SU-DHL-6 (cell line): ENCODE results near the gene DGUOK.

Experiments
- EZH2phosphoT487 ChIP-seq: fragments of 200-600 bp; sonication (generic), shearing (Covaris generic); conservative IDR thresholded peaks from 2 replicates; pipeline ENCODE4 v1.6.1; 2018; ENCODE audit warnings: mild to moderate bottlenecking, antibody characterized with exemption, low read length, moderate library complexity, mixed read lengths
- TF ChIP-seq, protein P1 (sequence below): fragments of 200-600 bp; sonication (generic); IDR thresholded peaks from one replicate; pipeline ENCODE4 v1.5.1; 2017; ENCODE audit warnings: antibody characterized with exemption, mild to moderate bottlenecking, low read length, moderate library complexity; ENCODE audit not compliant: insufficient read depth, poor library complexity, severe bottlenecking

DNA sequence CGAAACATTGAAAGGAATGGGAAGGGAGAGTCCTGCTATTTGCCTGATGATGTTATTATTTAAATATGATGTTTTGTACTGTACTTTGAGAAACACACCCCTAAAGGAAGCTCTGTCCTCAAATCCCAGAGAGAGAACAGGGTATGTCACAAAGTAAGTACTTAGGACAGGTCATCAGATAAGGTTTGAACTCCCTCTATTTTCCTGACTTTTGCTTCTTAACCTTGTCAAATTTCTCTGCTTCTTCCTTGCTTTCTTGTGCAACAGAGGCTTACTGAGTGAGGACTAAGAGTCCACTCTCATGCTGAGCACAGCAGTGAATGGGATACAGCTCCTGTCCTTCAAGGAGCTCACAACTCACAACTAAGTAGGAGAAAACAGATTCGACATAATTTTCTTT is 3.7 kb downstream of the DGUOK start:
- TF ChIP-seq, protein P1, sequence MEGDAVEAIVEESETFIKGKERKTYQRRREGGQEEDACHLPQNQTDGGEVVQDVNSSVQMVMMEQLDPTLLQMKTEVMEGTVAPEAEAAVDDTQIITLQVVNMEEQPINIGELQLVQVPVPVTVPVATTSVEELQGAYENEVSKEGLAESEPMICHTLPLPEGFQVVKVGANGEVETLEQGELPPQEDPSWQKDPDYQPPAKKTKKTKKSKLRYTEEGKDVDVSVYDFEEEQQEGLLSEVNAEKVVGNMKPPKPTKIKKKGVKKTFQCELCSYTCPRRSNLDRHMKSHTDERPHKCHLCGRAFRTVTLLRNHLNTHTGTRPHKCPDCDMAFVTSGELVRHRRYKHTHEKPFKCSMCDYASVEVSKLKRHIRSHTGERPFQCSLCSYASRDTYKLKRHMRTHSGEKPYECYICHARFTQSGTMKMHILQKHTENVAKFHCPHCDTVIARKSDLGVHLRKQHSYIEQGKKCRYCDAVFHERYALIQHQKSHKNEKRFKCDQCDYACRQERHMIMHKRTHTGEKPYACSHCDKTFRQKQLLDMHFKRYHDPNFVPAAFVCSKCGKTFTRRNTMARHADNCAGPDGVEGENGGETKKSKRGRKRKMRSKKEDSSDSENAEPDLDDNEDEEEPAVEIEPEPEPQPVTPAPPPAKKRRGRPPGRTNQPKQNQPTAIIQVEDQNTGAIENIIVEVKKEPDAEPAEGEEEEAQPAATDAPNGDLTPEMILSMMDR = no peak
- no peak for TF ChIP-seq EZH2phosphoT487
